HCT116 (cell line): ENCODE data around the gene TADA2B.

Experiments used
- CTCF ChIP-seq, 3 experiments: fragments of 200-600 bp in 1 of 3; sonication (generic) in 1 of 3; IDR thresholded peaks in 2 of 3; conservative IDR thresholded peaks in 1 of 3; 2 replicates each; pipeline ENCODE4 v1.5.1; 2012 to 2017; ENCODE audit warnings: low read depth in 2 of 3, low read length in 2 of 3, antibody characterized with exemption in 1 of 3, borderline replicate concordance in 1 of 3, control low read depth in 1 of 3, mild to moderate bottlenecking in 1 of 3, mixed read lengths in 1 of 3, mixed run types in 1 of 3, moderate library complexity in 1 of 3; ENCODE audit not compliant: insufficient read depth in 1 of 3
- EGR1 ChIP-seq: IDR thresholded peaks from 2 replicates; pipeline ENCODE4 v1.6.1; 2012; ENCODE audit warnings: low read depth
- EZH2 ChIP-seq: fragments of 200-600 bp; sonication (generic); IDR thresholded peaks from 2 replicates; pipeline ENCODE4 v1.6.1; 2017; ENCODE audit warnings: antibody characterized with exemption, mixed run types
- FOSL1 ChIP-seq: IDR thresholded peaks from 2 replicates; pipeline ENCODE4 v1.6.1; 2012; ENCODE audit warnings: low read depth
- MAX ChIP-seq: IDR thresholded peaks from 2 replicates; pipeline ENCODE4 v1.6.1; 2012
- POLR2A ChIP-seq: IDR thresholded peaks from 2 replicates; pipeline ENCODE4 v1.7.0; 2011; ENCODE audit warnings: borderline replicate concordance; ENCODE audit not compliant: insufficient read depth, insufficient read length; ENCODE audit errors: extremely low read depth
- POLR2AphosphoS5 ChIP-seq: IDR thresholded peaks from 2 replicates; pipeline ENCODE4 v1.6.1; 2011; ENCODE audit warnings: mild to moderate bottlenecking, low read depth, low read length, moderate library complexity
- RAD21 ChIP-seq: IDR thresholded peaks from 2 replicates; pipeline ENCODE4 v1.6.1; 2012; ENCODE audit warnings: low read depth, mild to moderate bottlenecking
- REST ChIP-seq: IDR thresholded peaks from 2 replicates; pipeline ENCODE4 v1.6.1; 2012; ENCODE audit warnings: low read depth
- SIN3A ChIP-seq: IDR thresholded peaks from 2 replicates; pipeline ENCODE4 v1.6.1; 2012; ENCODE audit warnings: low read depth
- SRF ChIP-seq: IDR thresholded peaks from 2 replicates; pipeline ENCODE4 v1.6.1; 2012; ENCODE audit warnings: low read depth
- TF ChIP-seq, protein P1 (sequence below): IDR thresholded peaks from 2 replicates; pipeline ENCODE4 v1.6.1; 2012

DNA sequence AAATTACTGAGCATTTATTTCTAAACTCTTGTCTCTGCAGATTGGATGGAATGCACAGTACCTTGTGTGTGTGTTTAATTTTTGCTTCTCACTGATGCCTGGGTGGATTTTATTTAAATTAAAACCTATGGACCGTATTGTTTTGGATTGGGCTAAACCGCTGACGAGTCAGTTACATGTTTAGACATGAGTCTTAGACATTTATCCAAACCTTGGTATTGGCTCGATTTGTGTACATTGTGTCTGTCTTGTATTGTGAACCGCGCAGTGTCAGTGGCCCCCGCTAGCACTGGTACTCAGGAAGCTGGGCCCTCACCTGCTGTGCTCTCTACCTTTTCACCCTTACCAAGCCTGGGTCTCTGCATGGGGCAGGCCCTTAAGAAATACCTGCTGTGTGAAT lies 40.8 kb upstream of the TADA2B start:
- TF ChIP-seq EZH2, result no peak
- TF ChIP-seq CTCF (IDR thresholded peaks at IDR 0.05 in 2 of 3, conservative IDR thresholded peaks at IDR 0.05 in 1 of 3; ENCODE audit: borderline replicate concordance in 1 of 3, insufficient read depth in 1 of 3, low read depth in 2 of 3, low read length in 2 of 3), result no peak
- TF ChIP-seq POLR2AphosphoS5, result no peak
- no peak for TF ChIP-seq SRF
- TF ChIP-seq, protein P1, sequence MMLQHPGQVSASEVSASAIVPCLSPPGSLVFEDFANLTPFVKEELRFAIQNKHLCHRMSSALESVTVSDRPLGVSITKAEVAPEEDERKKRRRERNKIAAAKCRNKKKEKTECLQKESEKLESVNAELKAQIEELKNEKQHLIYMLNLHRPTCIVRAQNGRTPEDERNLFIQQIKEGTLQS, result no peak
- no peak for TF ChIP-seq REST
- TF ChIP-seq FOSL1, result no peak
- TF ChIP-seq MAX, result no peak
- TF ChIP-seq SIN3A, result no peak
- TF ChIP-seq EGR1, result no peak
- TF ChIP-seq POLR2A, result no peak
- TF ChIP-seq RAD21, result no peak
